ENCODE results near the gene ARHGAP6. TPM values are rescaled to one million over a fixed set of nuclear protein-coding genes. Genes with fewer than 3 reads are reported as not detected.
"Not testable (repeated sequence)": the region's sequence is repeated elsewhere in the genome, so short reads cannot be mapped to it uniquely, and the experiment has no call there.

ARHGAP6 gene
- total RNA-seq, 4 donors from 2014 or later = 17.2 to 47.0 (median 21.6) TPM

GRCh38 chrX:11628399-11628798 lies 37.3 kb downstream of the ARHGAP6 start:
- Histone ChIP-seq H3K4me1 (no peaks in the 10 kb centered on the region), H3K36me3 (no peaks in the 10 kb centered on the region), H3K27me3 (no peaks in the 10 kb centered on the region), H3K9me3 (peaks cover 0 to 12% of the 10 kb centered on the region in 2 donors), H3K4me3 (no peak overlapping the region), H3K27ac (peak overlapping the region; percentile 33 to 69)
- intact Hi-C loops (cut with DNase I; ENCODE audit: low total_unique reads) = no loop called here
- TF ChIP-seq CTCF (IDR thresholded peaks at IDR 0.05) = no peak
- TF ChIP-seq POLR2A (IDR thresholded peaks at IDR 0.05) = no peak
- DNase-seq = no peak

GRCh38 chrX:11626351-11626750 lies 39.4 kb downstream of the ARHGAP6 start:
- no peak for TF ChIP-seq CTCF (IDR thresholded peaks at IDR 0.05)
- H3K4me1 ChIP-seq = no peaks in the 10 kb centered on the region
- intact Hi-C loops (cut with DNase I; ENCODE audit: low total_unique reads) = no loop called here
- no peak overlapping the region for H3K4me3 ChIP-seq
- H3K36me3 ChIP-seq = no peaks in the 10 kb centered on the region
- no peak overlapping the region for H3K27ac ChIP-seq
- no peak for DNase-seq
- H3K9me3 ChIP-seq = peaks cover 0 to 12% of the 10 kb centered on the region in 2 donors
- no peaks in the 10 kb centered on the region for H3K27me3 ChIP-seq

GRCh38 chrX:11619441-11619840 lies 46.3 kb downstream of the ARHGAP6 start:
- no peak for TF ChIP-seq CTCF (IDR thresholded peaks at IDR 0.05)
- intact Hi-C loops (cut with DNase I; ENCODE audit: low total_unique reads) = no loop called here
- H3K36me3 ChIP-seq = no peaks in the 10 kb centered on the region
- H3K4me3 ChIP-seq = no peak overlapping the region
- peak in 1 of 2 donors; percentile 21 for DNase-seq
- no peaks in the 10 kb centered on the region for H3K27me3 ChIP-seq
- no peaks in the 10 kb centered on the region for H3K9me3 ChIP-seq
- H3K27ac ChIP-seq = peak overlapping the region; percentile 14 to 61
- H3K4me1 ChIP-seq = no peaks in the 10 kb centered on the region

GRCh38 chrX:11614253-11614652 lies 51.5 kb downstream of the ARHGAP6 start:
- H3K4me1 ChIP-seq; H3K4me3 ChIP-seq; H3K36me3 ChIP-seq; DNase-seq; H3K9me3 ChIP-seq; H3K27me3 ChIP-seq; intact Hi-C loops (cut with DNase I; ENCODE audit: low total_unique reads); H3K27ac ChIP-seq: not testable (repeated sequence)

- no peak for DNase-seq
- Histone ChIP-seq H3K9me3 (no peaks in the 10 kb centered on the region), H3K36me3 (no peaks in the 10 kb centered on the region), H3K27me3 (no peaks in the 10 kb centered on the region), H3K27ac (peak overlapping the region in 1 of 2 donors; percentile 6), H3K4me1 (no peaks in the 10 kb centered on the region), H3K4me3 (no peak overlapping the region)
- intact Hi-C loops (cut with DNase I; ENCODE audit: low total_unique reads) = no loop called here
- no peak for TF ChIP-seq POLR2A (IDR thresholded peaks at IDR 0.05)
- TF ChIP-seq CTCF (IDR thresholded peaks at IDR 0.05) = no peak
Measured at GRCh38 chrX:11611965-11612364, 53.8 kb downstream of the ARHGAP6 start.

- Histone ChIP-seq H3K9me3 (no peaks in the 10 kb centered on the region), H3K27ac (peak overlapping the region; percentile 6 to 29), H3K36me3 (no peaks in the 10 kb centered on the region), H3K4me1 (no peaks in the 10 kb centered on the region), H3K4me3 (no peak overlapping the region), H3K27me3 (no peaks in the 10 kb centered on the region)
- no peak for DNase-seq
- no peak for TF ChIP-seq CTCF (IDR thresholded peaks at IDR 0.05)
- no peak for TF ChIP-seq POLR2A (IDR thresholded peaks at IDR 0.05)
- intact Hi-C loops (cut with DNase I; ENCODE audit: low total_unique reads) = no loop called here
Measured at GRCh38 chrX:11611161-11611560, 54.6 kb downstream of the ARHGAP6 start.

Data from uterus (tissue), 4 donors.